Cerebellar nuclear complex (tissue), 1 donor: ENCODE data around the gene YTHDC1.
"Not testable (repeated sequence)": the region's sequence is repeated elsewhere in the genome, so short reads cannot be mapped to it uniquely, and the experiment has no call there.

ENCODE experiments used
- DNase-seq, 2 experiments: peaks; one replicate each; lab custom pipeline; 2025; lab: John Stamatoyannopoulos, UW

Gene YTHDC1

DNA sequence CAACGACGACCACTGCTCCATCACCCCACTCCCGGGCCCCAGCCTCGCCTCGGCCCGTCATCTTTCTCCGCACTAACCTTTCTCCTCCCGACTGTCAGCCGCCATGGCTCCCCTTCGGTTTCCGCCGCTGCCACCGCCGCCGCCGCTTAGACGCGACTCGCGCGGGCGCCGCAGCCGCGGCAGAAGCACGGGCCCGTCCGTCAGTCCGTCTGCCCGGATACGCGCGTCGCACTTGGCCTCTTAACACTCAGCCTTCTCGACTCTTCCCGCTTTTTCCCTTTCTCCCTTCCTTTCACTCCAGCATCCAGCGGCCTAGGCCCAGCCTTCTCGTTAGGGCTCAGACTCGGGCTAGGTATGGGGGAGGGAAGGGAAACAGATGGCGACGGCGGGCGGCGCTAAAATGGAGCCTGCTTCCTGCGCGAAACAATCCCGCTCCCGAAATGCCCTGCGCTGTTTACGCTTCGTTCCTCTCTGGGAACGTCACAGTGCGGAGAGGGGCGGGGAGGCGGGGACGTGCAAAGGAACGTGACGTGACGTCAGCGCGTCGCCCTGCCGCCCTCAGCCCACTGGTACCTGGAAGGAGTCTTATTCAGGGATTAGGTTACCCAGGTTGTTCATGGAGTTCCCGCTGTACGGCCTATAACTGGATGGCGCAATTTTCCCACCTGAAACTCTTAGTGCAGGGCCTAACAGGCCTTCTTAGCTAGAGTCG is at the start of gene YTHDC1:
Gene YTHDC1, minus strand, starts transcription at position 442 of the 712 bp plus-strand sequence. Its CDS starts 337 bp downstream, at position 105.
- DNase-seq, result peak; percentile 45 to 77

DNA sequence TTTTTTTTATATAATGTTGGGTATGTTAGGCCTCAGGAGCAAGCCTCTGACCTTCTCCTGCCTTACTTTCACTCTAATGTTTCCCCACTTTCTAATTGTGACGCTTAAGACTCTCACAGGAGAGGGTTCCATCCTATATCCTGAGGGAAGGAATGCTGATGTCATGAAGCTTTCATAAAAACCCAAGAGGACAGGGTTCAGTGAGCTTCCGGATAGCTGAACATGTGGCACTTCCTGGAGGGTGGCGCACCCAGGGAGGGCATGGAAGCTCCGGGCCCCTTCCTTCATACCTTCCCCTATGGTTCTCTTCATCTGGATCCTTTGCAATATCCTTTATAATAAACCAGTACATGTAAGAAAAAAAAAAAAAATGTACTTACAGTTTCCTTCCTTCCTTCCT is 49.4 kb upstream of the YTHDC1 start:
- no peak for DNase-seq

GRCh38 chr4:68396756-68397155 is 46.9 kb upstream of the YTHDC1 start:
- no peak for DNase-seq

- DNase-seq, result no peak
Measured at GRCh38 chr4:68391436-68391835, 41.5 kb upstream of the YTHDC1 start.

- DNase-seq, result no peak
Measured at GRCh38 chr4:68390205-68390935, 40.5 kb upstream of the YTHDC1 start.

- DNase-seq, result not testable (repeated sequence)
Measured at GRCh38 chr4:68389386-68389913, 39.6 kb upstream of the YTHDC1 start.

GRCh38 chr4:68388347-68388865 is 38.5 kb upstream of the YTHDC1 start:
- DNase-seq, result no peak

- DNase-seq, result no peak
Measured at GRCh38 chr4:68385267-68385666, 35.4 kb upstream of the YTHDC1 start.

- DNase-seq, result no peak
Measured at GRCh38 chr4:68383115-68383514, 33.2 kb upstream of the YTHDC1 start.

DNA sequence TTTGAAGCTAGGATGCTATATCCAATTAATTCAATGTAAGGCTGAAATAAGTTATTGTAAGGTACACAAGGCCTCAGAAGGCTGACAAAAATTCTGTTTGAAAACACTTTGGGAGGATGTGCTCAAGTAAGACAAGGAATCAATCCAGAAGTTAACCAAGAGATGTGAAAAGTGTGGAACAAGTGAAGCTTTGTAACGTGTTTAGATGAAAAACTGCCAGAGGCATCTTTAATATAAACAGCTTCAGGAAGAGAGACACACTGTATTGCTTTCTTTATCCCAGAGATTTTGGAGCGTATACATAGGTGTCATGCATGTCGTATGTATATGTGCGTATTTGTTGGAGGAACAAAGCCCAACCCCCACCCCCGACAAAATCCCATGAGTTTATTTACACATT is 28.3 kb upstream of the YTHDC1 start:
- no peak for DNase-seq

DNA sequence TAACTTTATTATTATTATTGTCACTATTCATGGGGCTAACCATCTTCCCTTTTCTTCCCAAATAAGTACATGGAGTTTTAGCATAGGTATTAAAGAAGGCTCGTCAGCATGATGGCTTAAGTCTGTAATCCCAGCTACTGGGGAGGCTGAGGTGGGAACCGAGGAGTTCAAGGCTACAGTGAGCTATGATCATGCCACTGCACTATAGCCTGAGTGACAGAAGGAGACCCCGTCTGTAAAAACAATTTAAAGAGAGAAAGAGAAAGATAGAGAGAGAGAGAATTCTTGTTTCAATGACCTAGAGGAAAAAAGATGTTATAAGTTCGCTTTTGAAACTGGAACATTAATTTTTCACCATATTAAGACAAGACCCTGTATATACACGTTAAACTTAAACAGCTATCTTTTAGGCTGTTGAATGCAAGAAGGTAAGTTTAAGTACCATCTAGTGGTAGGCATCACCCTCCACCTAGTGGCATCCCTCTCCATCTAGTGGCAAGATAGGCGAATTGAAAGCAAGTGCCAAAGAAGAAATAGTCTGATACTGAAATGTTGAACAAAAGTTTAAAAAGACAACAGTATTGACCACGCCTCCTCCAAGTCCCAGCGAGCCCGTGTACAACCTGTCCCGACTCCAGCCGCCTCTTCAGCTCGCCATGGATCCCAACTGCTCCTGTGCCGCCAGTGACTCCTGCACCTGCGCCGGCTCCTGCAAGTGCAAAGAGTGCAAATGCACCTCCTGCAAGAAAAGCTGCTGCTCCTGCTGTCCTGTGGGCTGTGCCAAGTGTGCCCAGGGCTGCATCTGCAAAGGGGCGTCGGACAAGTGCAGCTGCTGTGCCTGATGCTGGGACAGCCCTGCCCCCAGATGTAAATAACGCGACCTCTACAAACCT is 26.0 kb upstream of the YTHDC1 start:
- no peak for DNase-seq

DNA sequence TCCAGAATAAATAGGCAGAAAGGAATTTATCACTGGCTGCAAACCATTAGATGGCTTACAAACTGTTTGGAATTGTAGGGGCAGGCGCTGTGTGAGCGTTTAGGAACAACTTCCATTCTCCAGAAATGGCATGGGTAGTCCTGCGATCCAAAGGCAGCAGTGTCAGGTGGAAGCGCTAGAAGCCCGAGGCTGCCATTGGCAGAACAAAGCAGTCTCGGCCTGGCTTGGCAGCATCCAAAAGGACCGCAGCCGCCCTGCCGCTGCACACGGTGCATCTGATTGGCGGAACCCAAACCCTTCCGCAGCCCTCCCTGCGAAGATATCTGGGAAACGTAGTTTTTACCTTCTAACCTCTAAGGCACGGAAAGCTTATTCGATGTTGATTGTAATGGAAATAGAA is 23.6 kb upstream of the YTHDC1 start:
- peak; percentile 9 to 71 for DNase-seq

GRCh38 chr4:68372588-68372987 is 22.7 kb upstream of the YTHDC1 start:
- DNase-seq, result no peak

DNA sequence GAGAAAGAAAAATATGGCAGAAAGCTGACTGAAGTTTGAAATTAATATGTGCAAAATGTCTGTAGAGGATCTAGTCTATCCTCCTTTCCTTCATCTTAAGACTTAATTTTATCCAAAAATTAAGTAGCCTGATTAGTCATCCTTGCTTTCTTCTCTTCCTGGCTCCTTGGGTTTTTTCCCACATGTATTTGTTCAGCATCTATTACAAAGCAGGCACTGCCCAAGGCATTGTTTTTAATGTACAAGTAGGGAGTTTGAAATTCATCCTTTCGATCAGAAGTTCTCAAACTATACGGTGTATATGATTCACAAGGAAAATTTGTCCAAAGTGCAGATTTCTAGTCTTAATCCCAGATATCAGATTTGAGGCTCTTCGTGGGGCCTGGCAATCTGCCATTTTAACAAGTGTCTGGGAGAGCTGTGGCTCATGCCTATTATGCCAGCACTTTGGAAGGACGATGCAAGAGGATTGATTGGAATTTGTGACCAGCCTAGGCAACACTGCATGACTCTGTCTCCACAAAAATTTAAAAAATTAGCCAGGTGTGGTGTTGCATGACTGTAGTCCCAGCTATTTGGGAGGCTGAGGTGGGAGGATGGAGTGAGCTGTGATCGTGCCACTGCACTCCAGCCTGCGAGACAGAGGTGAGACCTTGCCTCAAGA is 19.4 kb upstream of the YTHDC1 start:
- no peak for DNase-seq

DNA sequence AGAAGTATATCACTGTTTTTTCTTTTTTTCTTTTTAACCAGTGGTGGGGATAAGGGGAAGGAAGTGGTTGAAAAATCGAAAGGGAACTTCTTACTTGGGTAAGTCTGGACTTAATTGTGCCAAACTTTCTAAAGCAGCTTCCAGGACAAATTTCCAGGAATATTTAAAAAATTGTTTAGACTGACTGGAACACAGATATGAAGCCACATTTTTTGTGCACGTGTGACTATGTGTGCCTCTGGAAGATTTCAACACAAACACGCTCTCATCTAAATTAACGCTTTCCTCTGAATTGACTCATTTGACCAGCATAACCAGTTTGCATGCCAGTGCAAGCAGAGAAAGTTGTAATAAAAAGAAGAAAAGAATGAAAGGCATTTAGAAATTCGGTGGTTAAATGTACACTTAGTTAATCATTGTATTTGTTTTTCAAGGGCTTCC is 18.8 kb upstream of the YTHDC1 start:
- DNase-seq, result no peak

DNA sequence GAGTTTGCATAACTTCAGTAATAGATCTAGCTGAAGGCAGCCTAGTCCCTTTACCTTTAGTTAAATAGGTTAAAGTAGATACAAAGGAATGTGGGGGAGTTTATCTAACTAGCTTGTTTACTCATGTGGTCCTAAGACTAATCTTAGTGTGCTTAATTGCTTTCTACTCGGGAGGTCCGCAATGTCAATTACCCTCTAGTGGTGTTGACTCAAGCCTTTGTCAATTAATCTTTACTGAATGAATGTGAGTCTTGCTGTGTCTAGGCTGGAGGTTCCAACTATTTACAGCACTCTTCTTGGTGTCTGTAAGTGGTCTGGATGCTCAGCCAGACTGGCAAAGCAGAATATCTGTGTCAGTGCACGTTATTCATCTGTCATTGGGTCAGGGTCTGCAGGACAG is 17.9 kb upstream of the YTHDC1 start:
- no peak for DNase-seq

- no peak for DNase-seq
Measured at GRCh38 chr4:68366600-68366999, 16.7 kb upstream of the YTHDC1 start.

GRCh38 chr4:68365068-68365467 is 15.2 kb upstream of the YTHDC1 start:
- DNase-seq, result no peak

DNA sequence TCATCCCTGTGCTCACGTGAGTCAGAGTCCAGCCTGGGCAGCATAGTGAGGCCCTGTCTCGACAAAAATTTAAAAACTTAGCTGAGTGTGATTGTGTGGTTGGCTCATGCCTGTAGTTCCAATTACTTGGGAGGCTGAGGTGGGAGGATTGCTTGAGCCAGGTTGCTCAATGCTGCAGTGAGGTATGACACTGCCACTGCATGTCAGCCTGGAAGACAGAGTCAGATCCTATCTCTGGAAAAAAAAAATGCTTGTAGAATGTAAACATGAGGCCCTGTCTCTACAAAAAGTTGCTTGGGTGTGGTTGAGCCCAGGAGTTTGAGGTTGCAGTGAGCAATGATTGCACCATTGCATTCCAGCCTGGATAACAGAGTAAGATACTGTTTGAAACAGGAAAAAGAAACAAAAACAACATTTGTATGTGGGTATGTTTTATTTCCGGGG is 11.3 kb upstream of the YTHDC1 start:
- no peak for DNase-seq

DNA sequence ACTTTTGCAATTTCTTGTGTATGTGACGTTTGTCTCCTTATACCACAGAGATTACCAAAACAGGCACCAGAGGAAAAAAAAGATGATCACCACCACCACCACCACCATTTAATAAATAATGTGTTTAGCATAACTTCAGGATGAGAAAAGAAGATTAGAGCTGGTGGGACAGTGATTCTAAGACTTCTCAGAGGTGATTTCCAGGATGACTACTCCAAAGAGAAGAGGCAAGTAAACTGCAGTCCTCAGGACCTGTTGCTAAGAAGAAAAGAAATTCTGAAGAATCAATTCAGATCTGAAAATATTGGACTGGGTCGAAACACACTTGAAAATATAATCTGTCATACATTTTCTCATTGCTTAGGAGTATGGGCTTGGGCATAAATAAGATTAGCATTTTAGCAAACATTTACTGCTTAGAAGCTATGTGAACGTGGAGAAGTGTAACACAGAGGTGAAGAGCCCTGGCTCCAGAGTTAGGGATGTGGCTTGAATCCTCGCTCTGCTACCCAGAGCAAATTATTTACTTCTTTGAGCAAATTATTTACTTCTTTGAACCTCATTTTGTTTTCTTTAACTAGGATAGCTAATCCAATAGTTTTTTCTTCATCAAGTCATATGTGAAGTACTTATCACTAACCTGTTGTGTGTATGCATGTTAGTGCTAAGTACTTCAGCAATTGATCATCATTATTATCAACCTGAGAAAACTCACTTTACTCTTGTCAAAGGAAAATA is 10.5 kb upstream of the YTHDC1 start:
- DNase-seq, result no peak

DNA sequence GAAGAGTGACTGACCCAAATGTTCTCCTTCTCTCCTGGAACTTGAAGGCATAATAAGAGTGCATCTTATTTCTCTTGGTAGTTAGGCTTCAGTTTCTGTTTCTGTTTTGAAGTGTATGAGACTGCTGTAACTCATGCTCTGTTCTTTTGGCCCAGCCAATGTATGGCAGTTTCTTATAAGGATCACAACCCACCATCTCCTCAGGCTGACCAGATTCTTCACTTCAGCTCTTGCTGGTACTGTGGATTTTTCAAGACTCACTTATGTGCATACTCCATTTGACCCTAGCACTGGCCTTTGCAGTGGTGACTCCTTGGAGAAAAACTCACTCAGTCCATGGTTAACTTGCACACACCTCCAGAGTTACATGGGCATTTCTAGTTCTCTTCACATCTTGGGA is 9.6 kb upstream of the YTHDC1 start:
- DNase-seq, result no peak
